HepG2 (cell line): ENCODE measurements around the gene SNRPD3. TPM values are rescaled to one million over a fixed set of nuclear protein-coding genes. Genes with fewer than 3 reads are reported as not detected.
A peak's percentile ranks its signal among the peaks of the same experiment; 100 is the strongest.

Experiments used
- AGO2 ChIP-seq: fragments of 200-400 bp; formaldehyde crosslinking; optimal IDR thresholded peaks from 2 replicates; pipeline ENCODE3; 2017; ENCODE audit warnings: mild to moderate bottlenecking, low read depth, low read length, moderate library complexity
- ATRX ChIP-seq: sonication (generic); formaldehyde crosslinking; IDR thresholded peaks from 2 replicates; pipeline ENCODE4 v1.4.0; 2020; ENCODE audit warnings: missing genetic modification reagents, borderline replicate concordance
- BCLAF1 ChIP-seq: fragments of 450-650 bp; IDR thresholded peaks from 2 replicates; pipeline ENCODE4 v1.6.1; 2017; ENCODE audit warnings: mild to moderate bottlenecking
- BHLHE40 ChIP-seq: IDR thresholded peaks from 2 replicates; pipeline ENCODE4 v1.6.1; 2011; ENCODE audit warnings: low read length, improper control_type of control experiment
- CAMTA2 ChIP-seq: sonication (generic); formaldehyde crosslinking; IDR thresholded peaks from 2 replicates; pipeline ENCODE4 v1.4.0; 2020; ENCODE audit warnings: mild to moderate bottlenecking, missing genetic modification reagents, borderline replicate concordance
- DRAP1 ChIP-seq: IDR thresholded peaks from 2 replicates; pipeline ENCODE4 v1.6.1; 2016; ENCODE audit warnings: missing genetic modification reagents, missing compliant biosample characterization
- KLF9 ChIP-seq: IDR thresholded peaks from 2 replicates; pipeline ENCODE4 v1.6.1; 2016; ENCODE audit warnings: low read depth
- MBD4 ChIP-seq: IDR thresholded peaks from 2 replicates; pipeline ENCODE4 v1.6.1; 2012; ENCODE audit warnings: low read length, inconsistent platforms, borderline replicate concordance
- NCOA1 ChIP-seq: sonication (generic); formaldehyde crosslinking; IDR thresholded peaks from 2 replicates; pipeline ENCODE4 v1.9.0; 2021; ENCODE audit warnings: missing genetic modification reagents
- NR2C2 ChIP-seq: sonication (generic); formaldehyde crosslinking; IDR thresholded peaks from 2 replicates; pipeline ENCODE4 v1.4.0; 2020; ENCODE audit warnings: missing genetic modification reagents, mild to moderate bottlenecking, moderate library complexity, borderline replicate concordance
- ONECUT2 ChIP-seq: sonication (generic); formaldehyde crosslinking; IDR thresholded peaks from 2 replicates; pipeline ENCODE4 v1.4.0; 2020; ENCODE audit warnings: missing genetic modification reagents
- PHB2 ChIP-seq: fragments of 450-650 bp; IDR thresholded peaks from 2 replicates; pipeline ENCODE4 v1.6.1; 2018; ENCODE audit not compliant: partially characterized antibody
- SP5 ChIP-seq: IDR thresholded peaks from 2 replicates; pipeline ENCODE4 v1.6.1; 2016; ENCODE audit warnings: low read depth, borderline replicate concordance
- SSRP1 ChIP-seq: IDR thresholded peaks from 2 replicates; pipeline ENCODE4 v1.6.1; 2016; ENCODE audit warnings: control low read depth
- ZBTB1 ChIP-seq: sonication (generic); formaldehyde crosslinking; IDR thresholded peaks from 2 replicates; pipeline ENCODE4 v1.4.0; 2020; ENCODE audit warnings: missing genetic modification reagents, borderline replicate concordance
- ZBTB38 ChIP-seq: sonication (generic); formaldehyde crosslinking; IDR thresholded peaks from 2 replicates; pipeline ENCODE4 v1.5.1; 2020; ENCODE audit warnings: mild to moderate bottlenecking, missing genetic modification reagents
- ZNF382 ChIP-seq: sonication (generic); formaldehyde crosslinking; IDR thresholded peaks from 2 replicates; pipeline ENCODE4 v1.5.0; 2020; ENCODE audit warnings: missing genetic modification reagents, mild to moderate bottlenecking, borderline replicate concordance
- ZNF501 ChIP-seq: sonication (generic); formaldehyde crosslinking; IDR thresholded peaks from 2 replicates; pipeline ENCODE4 v1.5.1; 2020; ENCODE audit warnings: mild to moderate bottlenecking, moderate library complexity, missing genetic modification reagents
- ZNF557 ChIP-seq: sonication (generic); formaldehyde crosslinking; IDR thresholded peaks from 2 replicates; pipeline ENCODE4 v1.4.0; 2020; ENCODE audit warnings: missing genetic modification reagents
- ZNF639 ChIP-seq: conservative IDR thresholded peaks from 2 replicates; pipeline ENCODE4 v1.6.1; 2018; ENCODE audit warnings: missing genetic modification reagents
- ZNF781 ChIP-seq: sonication (generic); formaldehyde crosslinking; IDR thresholded peaks from 2 replicates; pipeline ENCODE4 v1.5.1; 2020; ENCODE audit warnings: borderline replicate concordance, mild to moderate bottlenecking, missing genetic modification reagents; ENCODE audit errors: not compliant biosample characterization
- ZSCAN30 ChIP-seq: sonication (generic); formaldehyde crosslinking; IDR thresholded peaks from 2 replicates; pipeline ENCODE4 v1.5.0; 2020; ENCODE audit warnings: mild to moderate bottlenecking, missing genetic modification reagents
- polyA plus RNA-seq, 8 experiments: library from polyadenylated mRNA; depleted of rRNA in 3 of 8; stranded (reverse) in 7 of 8; unstranded in 1 of 8; fragments of >200 nt; fragmentation: Illumina TruSeq in 4 of 8; extraction: Trizol in 4 of 8; gene quantifications; 2 replicates each; pipeline versions ENCODE4 v1.2.1 to v1.2.3, GENCODE V29; 2011 to 2016; ENCODE audit warnings: low read depth in 4 of 8, missing spikeins in 1 of 8, mixed read lengths in 1 of 8; ENCODE audit not compliant: insufficient read depth in 1 of 8
- total RNA-seq, 5 experiments: library from RNA; depleted of rRNA; stranded (reverse); fragments of >200 nt; fragmentation: Illumina TruSeq; extraction: Trizol; gene quantifications; 2 replicates each; pipeline ENCODE4 v1.2.3, GENCODE V29; 2016; ENCODE audit warnings: low read depth in 1 of 5
- TF ChIP-seq, protein P1 (sequence below): sonication (generic); formaldehyde crosslinking; IDR thresholded peaks from 2 replicates; pipeline ENCODE4 v1.5.0; 2020; ENCODE audit warnings: missing genetic modification reagents
- TF ChIP-seq, protein P2 (sequence below): sonication (generic); formaldehyde crosslinking; IDR thresholded peaks from 2 replicates; pipeline ENCODE4 v1.4.0; 2020; ENCODE audit warnings: mild to moderate bottlenecking, missing genetic modification reagents

The SNRPD3 gene
- total and polyA plus RNA-seq, 2 of the 13 experiments (the other 11 are each of a cell fraction or from before 2014, with no cell fraction given) = 110 to 209 TPM

- TF ChIP-seq DRAP1 (peak; percentile 87), ZNF639 (CRISPR knock-in tag) (peak; percentile 61; the same call in 1 of the 2 replicates), ZNF382 (CRISPR knock-in tag) (no peak), BHLHE40 (0 out of 2 replicates have a peak, but pooled peaks have one; percentile 9), MBD4 (no peak), ATRX (no peak), SP5 (CRISPR knock-in tag) (peak; percentile 90), ZBTB1 (CRISPR knock-in tag) (no peak), ONECUT2 (no peak), AGO2 (peak; percentile 8), ZNF781 (CRISPR knock-in tag) (no peak), CAMTA2 (CRISPR knock-in tag) (no peak), PHB2 (no peak), NCOA1 (no peak), ZNF557 (CRISPR knock-in tag) (no peak), NR2C2 (CRISPR knock-in tag) (no peak; the same call in 1 of the 2 replicates), ZSCAN30 (CRISPR knock-in tag) (0 out of 2 replicates have a peak, but pooled peaks have one; percentile 38), ZBTB38 (CRISPR knock-in tag) (peak; percentile 55; the same call in 1 of the 2 replicates), BCLAF1 (no peak), KLF9 (no peak), SSRP1 (CRISPR knock-in tag) (0 out of 2 replicates have a peak, but pooled peaks have one; percentile 40), ZNF501 (CRISPR knock-in tag) (peak; percentile 51)
- TF ChIP-seq, protein P1, sequence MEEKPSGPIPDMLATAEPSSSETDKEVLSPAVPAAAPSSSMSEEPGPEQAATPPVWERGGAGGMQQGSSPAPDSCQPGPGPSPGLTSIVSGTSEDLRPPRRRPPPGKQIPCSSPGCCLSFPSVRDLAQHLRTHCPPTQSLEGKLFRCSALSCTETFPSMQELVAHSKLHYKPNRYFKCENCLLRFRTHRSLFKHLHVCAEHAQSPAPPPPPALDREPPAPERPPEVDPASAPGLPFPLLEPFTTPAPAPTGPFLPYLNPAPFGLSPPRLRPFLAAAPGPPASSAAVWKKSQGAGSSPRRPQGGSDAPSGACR (CRISPR knock-in tag) = no peak
- TF ChIP-seq, protein P2, sequence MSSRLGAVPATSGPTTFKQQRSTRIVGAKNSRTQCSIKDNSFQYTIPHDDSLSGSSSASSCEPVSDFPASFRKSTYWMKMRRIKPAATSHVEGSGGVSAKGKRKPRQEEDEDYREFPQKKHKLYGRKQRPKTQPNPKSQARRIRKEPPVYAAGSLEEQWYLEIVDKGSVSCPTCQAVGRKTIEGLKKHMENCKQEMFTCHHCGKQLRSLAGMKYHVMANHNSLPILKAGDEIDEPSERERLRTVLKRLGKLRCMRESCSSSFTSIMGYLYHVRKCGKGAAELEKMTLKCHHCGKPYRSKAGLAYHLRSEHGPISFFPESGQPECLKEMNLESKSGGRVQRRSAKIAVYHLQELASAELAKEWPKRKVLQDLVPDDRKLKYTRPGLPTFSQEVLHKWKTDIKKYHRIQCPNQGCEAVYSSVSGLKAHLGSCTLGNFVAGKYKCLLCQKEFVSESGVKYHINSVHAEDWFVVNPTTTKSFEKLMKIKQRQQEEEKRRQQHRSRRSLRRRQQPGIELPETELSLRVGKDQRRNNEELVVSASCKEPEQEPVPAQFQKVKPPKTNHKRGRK (CRISPR knock-in tag) = no peak
Observed at GRCh38 chr22:24592851-24593558, 37.2 kb downstream of the SNRPD3 start, which contains the start of gene LRRC75B (continued).
